GM18951 (cell line): ENCODE data around the gene GCNT1.
"Not testable (repeated sequence)": the region's sequence is repeated elsewhere in the genome, so short reads cannot be mapped to it uniquely, and the experiment has no call there.

Source experiments
- POLR2A ChIP-seq: IDR thresholded peaks from 4 replicates; pipeline ENCODE4 v1.6.1; 2011; ENCODE audit warnings: mild to moderate bottlenecking; ENCODE audit not compliant: insufficient read length, insufficient read depth; ENCODE audit errors: extremely low read depth
- in situ Hi-C: fragments of 300-500 bp; cut with MboI; formaldehyde crosslinking; loops from one replicate; pipeline ENCODE4 v1.12.0; 2022; ENCODE audit warnings: low sequenced_read_pairs, mixed read lengths, inconsistent platforms; ENCODE audit not compliant: unreplicated experiment

The GCNT1 gene

GRCh38 chr9:76456202-76456926, 2.6 kb upstream of the GCNT1 start:
- in situ Hi-C loops: loop anchor here (5.0 kb wide), 1 partner anchor 196 kb away; no protein-coding TSS in a partner anchor

GRCh38 chr9:76459694-76460635, 983 bp downstream of the GCNT1 start:
- in situ Hi-C loops: loop anchor here (5.0 kb wide), 1 partner anchor 192 kb away; no protein-coding TSS in a partner anchor
- no peak for TF ChIP-seq POLR2A

More at GRCh38 chr9:76456202-76456926, 2.6 kb upstream of the GCNT1 start:
- TF ChIP-seq POLR2A: no peak

GRCh38 chr9:76462126-76462525, 3.1 kb downstream of the GCNT1 start:
- no peak for TF ChIP-seq POLR2A
- in situ Hi-C loops: no loop called here

- in situ Hi-C loops: no loop called here
- no peak for TF ChIP-seq POLR2A
Observed at GRCh38 chr9:76463211-76463610, 4.2 kb downstream of the GCNT1 start.

GRCh38 chr9:76464706-76465105, 5.7 kb downstream of the GCNT1 start:
- TF ChIP-seq POLR2A: no peak
- in situ Hi-C loops: no loop called here

- in situ Hi-C loops: no loop called here
- TF ChIP-seq POLR2A: no peak
Observed at GRCh38 chr9:76465442-76466298, 6.7 kb downstream of the GCNT1 start.

- TF ChIP-seq POLR2A: no peak
- in situ Hi-C loops: no loop called here
Observed at GRCh38 chr9:76466299-76466605, 7.3 kb downstream of the GCNT1 start.

- no peak for TF ChIP-seq POLR2A
- in situ Hi-C loops: no loop called here
Observed at GRCh38 chr9:76474419-76474818, 15.4 kb downstream of the GCNT1 start.

- TF ChIP-seq POLR2A: no peak
- in situ Hi-C loops: no loop called here
Observed at GRCh38 chr9:76475686-76476085, 16.7 kb downstream of the GCNT1 start.

GRCh38 chr9:76477818-76478217, 18.8 kb downstream of the GCNT1 start:
- in situ Hi-C loops: not testable (repeated sequence)

- TF ChIP-seq POLR2A: no peak
- in situ Hi-C loops: no loop called here
Observed at GRCh38 chr9:76478226-76478625, 19.2 kb downstream of the GCNT1 start.

GRCh38 chr9:76479337-76479736, 20.4 kb downstream of the GCNT1 start:
- in situ Hi-C loops: not testable (repeated sequence)

- TF ChIP-seq POLR2A: no peak
- in situ Hi-C loops: no loop called here
Observed at GRCh38 chr9:76486151-76486550, 27.2 kb downstream of the GCNT1 start.

GRCh38 chr9:76490249-76490990, 31.4 kb downstream of the GCNT1 start:
- TF ChIP-seq POLR2A: no peak
- in situ Hi-C loops: no loop called here

- in situ Hi-C loops: not testable (repeated sequence)
Observed at GRCh38 chr9:76491056-76491455, 32.1 kb downstream of the GCNT1 start.

GRCh38 chr9:76493496-76493895, 34.5 kb downstream of the GCNT1 start:
- in situ Hi-C loops: not testable (repeated sequence)
